ENCODE results near the gene PAPPA2.
A peak's percentile ranks its signal among the peaks of the same experiment; 100 is the strongest.

The PAPPA2 gene

DNA sequence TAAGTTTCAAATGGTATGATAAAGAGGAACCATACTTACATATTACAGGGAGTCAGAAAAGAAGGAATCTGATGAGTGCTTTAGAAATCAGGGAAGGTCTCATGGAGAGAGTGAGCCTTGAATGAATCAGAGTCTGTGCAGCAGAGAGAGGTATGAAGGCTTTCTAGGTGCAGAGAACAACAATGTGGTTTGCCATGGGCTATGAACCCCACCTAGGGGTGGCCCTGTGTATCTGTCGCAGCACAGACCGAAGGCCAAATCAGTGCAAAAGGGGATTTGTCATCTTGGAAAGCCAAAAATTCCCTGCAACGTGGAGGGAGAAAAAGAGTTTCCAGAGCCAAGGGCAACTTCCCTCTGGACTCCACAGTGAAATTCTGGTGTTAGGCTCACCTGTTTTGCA lies 3.5 kb downstream of the PAPPA2 start:
- H3K4me3 ChIP-seq (ENCODE audit: low read length): no peak overlapping the region
- TF ChIP-seq, protein P1, sequence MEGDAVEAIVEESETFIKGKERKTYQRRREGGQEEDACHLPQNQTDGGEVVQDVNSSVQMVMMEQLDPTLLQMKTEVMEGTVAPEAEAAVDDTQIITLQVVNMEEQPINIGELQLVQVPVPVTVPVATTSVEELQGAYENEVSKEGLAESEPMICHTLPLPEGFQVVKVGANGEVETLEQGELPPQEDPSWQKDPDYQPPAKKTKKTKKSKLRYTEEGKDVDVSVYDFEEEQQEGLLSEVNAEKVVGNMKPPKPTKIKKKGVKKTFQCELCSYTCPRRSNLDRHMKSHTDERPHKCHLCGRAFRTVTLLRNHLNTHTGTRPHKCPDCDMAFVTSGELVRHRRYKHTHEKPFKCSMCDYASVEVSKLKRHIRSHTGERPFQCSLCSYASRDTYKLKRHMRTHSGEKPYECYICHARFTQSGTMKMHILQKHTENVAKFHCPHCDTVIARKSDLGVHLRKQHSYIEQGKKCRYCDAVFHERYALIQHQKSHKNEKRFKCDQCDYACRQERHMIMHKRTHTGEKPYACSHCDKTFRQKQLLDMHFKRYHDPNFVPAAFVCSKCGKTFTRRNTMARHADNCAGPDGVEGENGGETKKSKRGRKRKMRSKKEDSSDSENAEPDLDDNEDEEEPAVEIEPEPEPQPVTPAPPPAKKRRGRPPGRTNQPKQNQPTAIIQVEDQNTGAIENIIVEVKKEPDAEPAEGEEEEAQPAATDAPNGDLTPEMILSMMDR (conservative IDR thresholded peaks at IDR 0.05; ENCODE audit: low read depth, low read length): peak; percentile 66
- peak; percentile 4 for DNase-seq (ENCODE audit: low read depth)

- TF ChIP-seq, protein P1 (conservative IDR thresholded peaks at IDR 0.05; ENCODE audit: low read depth, low read length): no peak
- no peak overlapping the region for H3K4me3 ChIP-seq (ENCODE audit: low read length)
- DNase-seq (ENCODE audit: low read depth): no peak
Observed at GRCh38 chr1:176469450-176470010, 6.6 kb downstream of the PAPPA2 start.

GRCh38 chr1:176471338-176472121 lies 8.6 kb downstream of the PAPPA2 start:
- H3K4me3 ChIP-seq (ENCODE audit: low read length): no peak overlapping the region
- TF ChIP-seq, protein P1 (conservative IDR thresholded peaks at IDR 0.05; ENCODE audit: low read depth, low read length): no peak
- no peak for DNase-seq (ENCODE audit: low read depth)

GRCh38 chr1:176479971-176480370 lies 17.0 kb downstream of the PAPPA2 start:
- DNase-seq (ENCODE audit: low read depth): no peak
- H3K4me3 ChIP-seq (ENCODE audit: low read length): no peak overlapping the region
- TF ChIP-seq, protein P1 (conservative IDR thresholded peaks at IDR 0.05; ENCODE audit: low read depth, low read length): no peak

GRCh38 chr1:176480750-176481149 lies 17.8 kb downstream of the PAPPA2 start:
- TF ChIP-seq, protein P1 (conservative IDR thresholded peaks at IDR 0.05; ENCODE audit: low read depth, low read length): no peak
- no peak for DNase-seq (ENCODE audit: low read depth)
- H3K4me3 ChIP-seq (ENCODE audit: low read length): no peak overlapping the region

- DNase-seq (ENCODE audit: low read depth): no peak
- no peak overlapping the region for H3K4me3 ChIP-seq (ENCODE audit: low read length)
- TF ChIP-seq, protein P1 (conservative IDR thresholded peaks at IDR 0.05; ENCODE audit: low read depth, low read length): no peak
Observed at GRCh38 chr1:176485083-176485482, 22.1 kb downstream of the PAPPA2 start.

GRCh38 chr1:176494436-176494835 lies 31.5 kb downstream of the PAPPA2 start:
- H3K4me3 ChIP-seq (ENCODE audit: low read length): no peak overlapping the region
- TF ChIP-seq, protein P1 (conservative IDR thresholded peaks at IDR 0.05; ENCODE audit: low read depth, low read length): no peak
- no peak for DNase-seq (ENCODE audit: low read depth)

Measured in retinal pigment epithelial cell (primary cell).